ENCODE data around the gene ADGRB2.

The ADGRB2 gene

DNA sequence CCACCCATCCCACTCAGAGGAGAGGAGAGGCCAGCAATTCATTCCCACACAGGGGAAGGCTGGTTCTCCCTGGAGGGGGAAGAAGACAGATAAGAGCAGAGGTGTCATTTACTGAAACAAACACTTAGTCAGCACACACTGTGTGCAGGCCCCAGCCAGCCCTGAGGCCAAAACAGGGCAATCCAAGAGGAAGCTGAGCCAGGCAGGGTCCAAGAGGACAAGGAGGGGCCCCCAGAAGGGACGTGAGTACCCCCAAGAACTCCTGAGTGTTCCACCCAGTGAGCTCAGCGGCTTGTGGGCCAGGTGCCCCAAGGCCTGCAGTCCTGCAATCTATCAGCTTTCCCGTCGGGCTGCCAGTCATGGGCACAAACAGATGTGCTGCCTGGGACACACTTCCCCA is 15.8 kb downstream of the ADGRB2 start:
- DNase-seq = no peak

DNA sequence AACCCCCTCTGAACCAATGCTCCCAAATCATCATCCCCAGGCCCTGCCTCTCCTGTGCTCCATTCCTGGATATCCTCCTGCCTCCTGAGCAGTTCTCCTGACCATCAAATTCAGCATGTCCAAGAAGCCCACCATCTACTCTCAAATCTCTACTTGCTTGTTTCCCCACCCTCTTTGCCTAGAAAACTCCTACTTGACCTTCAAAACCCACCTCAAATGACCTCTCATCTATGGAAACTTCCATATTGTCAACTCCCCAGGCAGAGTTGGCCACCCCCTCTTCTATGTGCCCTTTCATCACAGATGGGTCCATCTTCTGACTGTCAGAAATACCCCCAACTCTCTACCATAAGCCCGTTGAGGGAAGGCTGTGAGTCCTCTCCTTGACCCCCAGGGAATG is 16.8 kb downstream of the ADGRB2 start:
- DNase-seq = no peak

DNA sequence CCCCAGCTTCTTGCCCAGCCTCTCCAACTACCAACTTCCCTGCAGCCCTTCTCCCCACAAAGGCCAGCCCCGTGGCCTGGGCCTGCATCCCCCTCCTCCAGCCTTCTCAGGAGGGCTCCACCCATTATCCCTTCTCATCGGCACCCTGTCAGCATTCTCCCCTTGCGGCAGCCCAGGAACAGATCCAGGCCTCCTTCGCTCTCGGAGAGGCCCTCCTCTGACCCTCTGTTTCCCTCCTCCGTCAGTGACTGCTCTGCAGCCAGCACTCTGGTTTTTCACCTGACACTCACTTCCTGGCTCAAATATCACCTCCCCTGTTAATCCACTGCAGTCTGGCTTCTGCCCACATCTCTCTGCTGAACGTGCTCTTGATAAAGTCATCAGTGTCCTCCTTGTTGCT is 17.5 kb downstream of the ADGRB2 start:
- peak; percentile 51 for DNase-seq

DNA sequence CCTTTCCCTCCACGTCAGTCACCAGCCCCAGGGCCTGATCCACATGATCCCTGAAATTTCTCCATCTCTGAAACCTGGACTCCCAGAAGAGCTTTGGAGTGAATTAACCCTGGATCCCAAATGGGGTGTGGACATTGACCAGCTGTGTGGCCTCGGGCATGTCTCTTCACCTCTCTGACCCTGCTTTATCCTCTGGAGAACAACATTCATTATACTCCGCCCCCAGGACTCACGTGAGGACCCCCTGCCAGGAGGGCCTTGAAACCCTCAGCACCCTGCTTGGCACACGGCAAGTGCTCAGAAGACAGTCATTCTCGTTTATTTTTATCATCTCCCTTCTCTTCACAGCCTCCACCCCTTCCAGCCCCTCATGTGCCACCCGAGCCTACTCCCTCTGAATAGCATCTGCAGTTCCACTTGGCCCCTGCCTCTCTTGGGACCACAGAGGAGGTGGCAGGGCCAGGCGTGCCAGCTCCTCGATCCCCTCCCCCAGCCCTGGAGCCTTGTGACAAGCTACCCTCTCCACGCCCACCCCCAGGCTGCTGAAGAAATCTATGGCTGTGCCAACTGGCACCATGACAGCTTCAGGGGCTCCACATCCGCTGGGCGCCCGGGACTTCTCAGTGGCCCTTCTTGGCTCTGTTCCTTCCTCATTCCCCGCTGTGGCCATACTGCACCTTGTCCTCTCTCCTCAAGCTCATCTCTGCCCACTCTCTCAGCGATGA is 18.0 kb downstream of the ADGRB2 start:
- DNase-seq = peak; percentile 82

DNA sequence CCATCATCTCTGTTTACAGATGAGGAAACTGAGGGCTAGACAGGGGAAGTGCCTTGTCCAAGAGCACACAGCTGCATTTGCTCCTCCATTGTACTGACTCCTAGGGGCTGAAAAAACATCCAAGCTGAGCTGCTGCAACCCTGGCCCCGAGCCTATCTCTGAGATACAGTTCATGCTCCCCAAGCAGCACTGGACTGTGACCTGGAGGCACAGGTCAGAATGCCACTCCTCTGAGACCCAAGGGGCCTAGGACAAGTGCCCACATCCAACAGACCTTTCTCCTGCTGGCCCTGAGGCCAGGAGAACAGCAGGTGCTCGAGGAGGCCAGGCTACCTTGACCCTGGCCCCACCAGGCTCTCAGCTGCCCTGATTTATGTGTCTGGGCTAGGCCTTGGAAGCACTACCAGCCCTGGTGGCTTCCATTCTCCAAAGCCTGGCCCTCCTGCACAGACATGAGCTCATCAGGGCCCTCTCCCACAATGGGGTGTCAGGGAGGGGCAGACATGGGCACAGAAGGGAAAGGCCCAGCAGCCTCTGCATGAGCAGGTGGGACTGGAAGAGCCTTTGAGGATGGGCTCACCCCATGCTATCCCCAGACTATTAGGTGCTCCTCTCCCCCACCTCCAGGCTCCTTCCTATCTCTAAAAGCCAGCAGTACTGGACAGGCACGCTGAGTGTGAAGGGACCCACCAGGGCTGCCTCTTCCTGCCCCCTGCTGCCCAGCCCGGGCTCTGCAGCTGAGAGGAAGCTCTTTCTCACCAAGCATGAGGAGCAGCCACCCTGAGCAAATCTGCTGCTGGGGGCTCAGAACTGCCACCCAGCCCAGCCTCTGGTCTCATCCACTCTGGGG is 18.8 kb downstream of the ADGRB2 start:
- DNase-seq = no peak

DNA sequence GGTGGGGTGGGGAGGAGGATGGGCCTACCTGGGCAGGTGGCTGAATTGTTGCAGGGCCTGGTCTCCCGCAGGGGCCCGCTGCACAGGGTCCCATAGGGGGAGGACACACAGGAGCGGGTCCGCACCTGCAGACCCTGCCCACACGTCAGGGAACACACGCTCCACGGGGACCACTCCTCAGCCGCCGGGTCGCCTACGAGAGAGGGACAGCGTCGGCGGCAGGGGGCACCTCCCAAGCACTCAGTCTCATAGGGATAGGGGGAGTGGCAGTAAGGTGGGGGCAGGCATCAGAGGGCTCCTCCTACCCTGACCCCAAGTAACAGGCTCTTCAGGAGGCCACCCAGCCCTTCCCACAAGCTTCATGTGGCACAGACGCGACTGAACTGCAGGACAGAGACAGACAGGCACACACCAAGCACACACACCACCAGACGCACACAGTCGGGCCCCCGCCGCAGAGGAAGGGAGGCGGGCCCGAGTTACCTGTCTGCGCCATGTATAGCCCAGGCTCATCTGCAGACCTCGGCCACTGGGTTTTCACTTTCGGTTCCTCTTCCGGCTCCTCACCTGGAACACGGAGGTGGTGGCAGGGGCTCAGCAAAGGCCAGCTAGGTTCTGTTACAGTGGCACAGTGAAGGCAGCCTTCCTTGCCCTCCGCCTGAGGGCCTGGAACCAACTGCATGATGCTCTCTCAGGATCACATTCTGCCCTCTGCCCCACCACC is 19.8 kb downstream of the ADGRB2 start:
- DNase-seq = no peak

DNA sequence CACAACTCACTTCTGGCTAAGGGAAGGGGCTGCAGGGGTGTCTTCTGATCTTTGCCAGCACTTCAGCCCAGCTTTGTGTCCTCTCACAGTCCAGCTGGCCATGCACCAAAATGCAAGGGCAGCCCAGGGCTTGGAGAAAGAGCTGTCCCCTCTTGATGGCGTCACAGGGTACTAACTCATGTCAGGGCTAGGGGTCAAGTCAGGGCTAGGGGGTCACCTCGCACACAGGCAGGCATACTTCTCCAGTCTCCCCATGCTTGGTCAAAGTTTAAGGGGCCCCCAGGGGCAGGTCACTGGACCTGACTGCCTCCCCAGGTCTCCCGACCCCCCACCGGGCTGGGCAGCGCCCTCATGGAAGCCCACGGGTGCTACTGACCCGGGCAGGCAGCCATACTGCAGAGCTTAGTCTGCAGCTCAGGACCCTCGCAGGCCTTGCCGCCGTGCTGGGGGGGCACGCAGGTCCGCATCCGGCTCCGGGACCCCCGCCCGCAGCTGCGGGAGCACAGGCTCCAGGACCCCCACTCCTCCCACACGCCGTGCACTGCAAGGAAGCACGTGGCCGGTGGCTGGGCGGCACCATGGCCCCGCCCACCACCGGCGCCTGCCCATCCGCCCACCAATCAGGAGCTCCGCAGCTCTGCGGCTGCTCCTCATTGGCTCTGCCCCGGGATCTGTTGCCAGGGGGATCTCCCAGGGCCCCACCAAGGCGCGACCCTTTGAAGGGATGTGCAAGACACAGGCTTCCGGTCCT is 21.5 kb downstream of the ADGRB2 start:
- DNase-seq = no peak

DNA sequence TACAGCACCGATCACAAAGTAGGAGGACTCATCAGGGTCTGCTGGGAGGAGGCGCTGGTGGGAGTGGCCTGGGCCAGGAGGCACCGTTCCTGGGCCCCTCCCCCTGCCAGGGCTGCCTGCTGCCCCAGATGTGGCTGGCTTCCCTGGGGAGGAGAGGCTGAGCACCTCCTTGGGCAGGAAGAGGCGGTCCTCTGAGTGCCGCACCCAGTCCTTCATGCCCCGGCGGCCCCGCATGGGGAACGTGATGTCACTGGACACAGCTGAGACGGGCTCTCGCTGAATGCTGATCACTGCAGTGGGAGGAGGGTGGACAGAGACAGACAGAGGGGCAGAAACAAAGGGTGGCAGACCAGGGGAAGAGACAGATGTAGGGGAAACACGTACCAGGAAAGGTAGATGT is 24.8 kb downstream of the ADGRB2 start:
- DNase-seq = no peak

DNA sequence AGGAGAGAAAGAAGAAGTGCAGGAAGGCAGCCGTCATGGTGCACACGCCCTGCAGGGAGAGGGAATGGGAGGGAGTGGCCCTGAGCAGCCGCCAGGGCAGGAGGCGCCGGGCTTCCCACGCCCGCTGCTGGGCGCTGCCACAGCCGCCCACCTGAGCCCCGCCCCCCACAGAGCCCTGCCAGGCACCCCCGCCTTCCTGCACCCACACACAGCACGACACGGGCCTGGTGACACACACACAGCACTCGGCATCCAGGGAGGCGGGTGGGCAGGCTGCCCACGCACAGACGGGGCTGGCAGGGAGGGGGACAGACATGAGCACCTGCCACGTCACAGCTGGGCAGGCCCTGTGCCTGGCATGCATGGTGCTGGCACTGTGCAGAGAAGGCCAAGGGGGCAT is 27.5 kb downstream of the ADGRB2 start:
- DNase-seq = no peak

DNA sequence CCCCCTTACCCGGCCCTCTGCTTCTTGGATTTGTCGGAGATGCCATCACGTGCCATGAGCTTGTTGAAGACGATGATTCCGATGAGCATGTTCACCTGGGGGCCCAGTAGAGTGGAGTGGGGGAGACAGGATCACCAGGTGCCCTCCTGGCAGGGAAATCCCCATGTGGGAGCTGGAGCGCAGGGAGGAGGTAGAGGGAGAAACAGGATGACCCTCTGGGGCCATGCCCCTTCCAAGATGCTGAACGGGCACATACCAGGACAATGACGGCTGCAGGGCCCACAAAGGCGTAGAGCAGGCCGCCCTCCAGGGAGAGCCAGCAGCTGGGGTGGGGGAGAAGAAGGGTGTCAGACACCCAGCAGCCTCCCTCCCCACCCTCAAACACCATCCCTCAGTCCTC is 28.6 kb downstream of the ADGRB2 start:
- DNase-seq = no peak

DNA sequence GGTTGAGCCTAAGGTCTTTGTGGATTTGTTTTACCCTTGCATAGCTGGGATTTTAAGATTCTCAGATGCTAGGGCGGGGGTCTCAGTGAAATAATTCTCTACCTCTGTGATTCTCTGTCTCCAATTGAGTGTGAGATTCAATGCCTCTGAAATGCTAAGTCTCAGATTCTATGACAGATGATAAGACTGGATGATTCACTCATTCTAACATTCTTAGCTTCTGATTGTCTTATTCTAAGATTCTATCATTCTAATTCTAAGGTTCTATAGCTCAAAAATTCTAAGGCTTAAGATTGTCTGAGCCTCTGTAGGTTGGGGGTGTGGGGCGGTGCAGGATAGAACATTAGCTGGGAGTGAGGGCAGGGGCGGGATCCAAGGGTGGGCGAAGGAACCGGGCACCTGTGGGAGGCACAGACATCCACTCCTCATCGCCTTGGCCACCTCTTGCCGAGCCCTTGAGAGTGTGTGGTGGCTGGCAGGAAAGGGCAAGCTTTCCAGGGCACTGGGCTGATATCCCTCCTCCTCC is 29.5 kb downstream of the ADGRB2 start:
- DNase-seq = no peak

DNA sequence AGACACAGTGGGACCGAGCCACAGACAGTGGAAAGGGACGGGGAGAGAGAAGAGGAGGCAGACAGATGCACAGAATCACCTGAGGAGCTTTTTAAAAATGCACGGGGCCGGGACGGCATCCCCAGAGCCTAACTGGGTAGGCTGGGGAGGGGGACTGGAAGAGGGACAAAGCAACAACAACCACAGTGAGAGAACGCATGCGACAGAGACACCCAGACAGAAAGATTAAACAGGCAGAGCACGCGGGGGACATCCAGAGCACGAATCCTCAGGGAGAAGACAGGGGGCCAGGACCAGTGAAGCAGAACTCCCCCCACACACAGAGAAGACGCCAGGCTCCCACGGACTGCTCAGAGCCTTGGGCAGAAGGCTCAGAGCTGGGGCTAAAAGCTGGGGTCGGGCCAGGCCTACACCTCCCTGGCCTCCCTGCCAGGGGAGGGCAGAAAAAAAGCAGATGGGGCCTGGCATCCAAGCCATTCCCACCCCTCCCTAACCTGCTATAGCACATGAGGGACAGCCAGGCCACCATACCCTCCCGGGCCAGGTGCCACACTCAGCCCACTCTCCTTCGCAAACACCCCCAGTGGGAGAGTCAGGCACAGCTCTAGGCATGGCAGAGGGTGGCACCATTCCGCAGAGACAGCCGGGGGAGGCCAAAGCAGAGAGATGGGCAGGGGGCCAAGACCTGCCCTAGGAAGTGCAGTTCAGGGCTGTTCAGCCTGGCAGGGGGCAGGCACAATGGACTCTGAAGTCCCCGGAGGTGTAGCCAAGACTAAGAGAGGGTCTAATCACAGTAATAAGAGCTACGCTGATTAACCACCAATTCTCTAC is 30.5 kb downstream of the ADGRB2 start:
- peak; percentile 31 for DNase-seq

DNA sequence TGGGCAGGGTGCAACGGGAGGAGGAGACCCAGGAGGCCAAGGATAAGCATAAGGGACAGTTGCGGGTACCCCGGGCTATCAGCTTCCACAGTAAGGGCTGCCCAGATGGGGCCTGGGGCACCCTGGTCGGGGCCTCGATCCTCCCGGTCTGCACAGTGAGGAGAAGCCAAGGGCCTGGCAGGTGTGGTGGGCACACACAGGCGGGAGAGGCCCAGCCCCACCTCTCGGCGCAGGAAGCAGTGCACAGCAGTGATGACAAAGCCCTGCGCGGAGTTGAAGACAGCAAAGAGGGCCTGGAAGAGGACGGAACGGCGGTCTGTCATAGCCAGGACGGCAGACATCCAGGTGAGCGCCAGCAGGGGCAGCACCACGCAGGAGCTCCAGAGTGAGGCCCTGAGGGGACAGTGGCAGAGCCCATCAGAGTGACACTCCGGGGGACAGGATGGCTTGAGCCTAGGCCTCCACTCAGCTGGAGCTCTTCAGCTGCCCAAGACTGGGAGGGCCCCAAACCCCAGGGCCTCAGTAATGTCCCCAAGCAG is 31.3 kb downstream of the ADGRB2 start:
- no peak for DNase-seq

DNA sequence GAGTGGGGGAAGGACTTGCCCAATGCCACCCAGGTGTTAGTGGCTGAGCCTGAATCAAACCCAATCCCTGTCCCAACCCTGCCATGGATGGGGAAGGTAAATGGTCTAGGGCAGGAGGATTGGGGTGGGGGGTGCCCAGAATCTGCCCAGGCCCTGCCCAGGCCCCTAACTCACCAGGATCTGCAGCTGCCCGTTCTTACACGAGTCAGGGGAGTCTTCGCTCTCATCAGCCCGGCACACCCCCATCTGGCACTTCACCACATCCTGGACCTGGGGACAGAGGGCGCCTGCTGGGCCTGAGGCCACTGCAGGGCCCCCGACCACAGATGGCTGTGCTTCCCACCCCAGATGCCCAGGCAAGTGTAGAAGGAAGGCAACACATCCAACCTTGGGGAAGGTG is 31.8 kb downstream of the ADGRB2 start:
- DNase-seq = no peak

DNA sequence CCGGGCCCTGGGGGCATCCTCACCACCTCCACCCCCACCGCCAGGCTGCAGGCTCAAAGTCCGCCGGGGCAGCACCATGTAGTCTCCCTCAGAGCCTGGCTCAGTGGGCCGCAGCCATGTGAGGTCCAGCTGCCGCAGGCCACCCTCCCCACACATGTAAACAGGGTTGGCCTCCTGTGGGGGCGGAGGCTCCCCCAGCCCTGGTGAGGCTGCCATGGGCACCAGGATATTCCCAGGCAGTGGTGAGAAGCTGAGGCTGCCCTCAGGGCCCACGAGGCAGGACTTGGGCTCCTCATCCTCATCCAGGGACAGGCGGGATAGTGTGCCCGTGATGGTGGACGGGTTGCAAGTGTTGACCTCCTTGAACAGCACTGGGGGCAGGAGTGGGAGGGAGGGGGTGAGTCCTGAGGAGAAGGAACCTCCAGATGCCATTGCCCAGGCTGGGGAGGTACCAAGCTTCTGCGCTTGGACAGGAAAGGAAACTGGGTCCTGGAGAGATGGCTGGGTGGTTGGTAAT is 33.0 kb downstream of the ADGRB2 start:
- no peak for DNase-seq

DNA sequence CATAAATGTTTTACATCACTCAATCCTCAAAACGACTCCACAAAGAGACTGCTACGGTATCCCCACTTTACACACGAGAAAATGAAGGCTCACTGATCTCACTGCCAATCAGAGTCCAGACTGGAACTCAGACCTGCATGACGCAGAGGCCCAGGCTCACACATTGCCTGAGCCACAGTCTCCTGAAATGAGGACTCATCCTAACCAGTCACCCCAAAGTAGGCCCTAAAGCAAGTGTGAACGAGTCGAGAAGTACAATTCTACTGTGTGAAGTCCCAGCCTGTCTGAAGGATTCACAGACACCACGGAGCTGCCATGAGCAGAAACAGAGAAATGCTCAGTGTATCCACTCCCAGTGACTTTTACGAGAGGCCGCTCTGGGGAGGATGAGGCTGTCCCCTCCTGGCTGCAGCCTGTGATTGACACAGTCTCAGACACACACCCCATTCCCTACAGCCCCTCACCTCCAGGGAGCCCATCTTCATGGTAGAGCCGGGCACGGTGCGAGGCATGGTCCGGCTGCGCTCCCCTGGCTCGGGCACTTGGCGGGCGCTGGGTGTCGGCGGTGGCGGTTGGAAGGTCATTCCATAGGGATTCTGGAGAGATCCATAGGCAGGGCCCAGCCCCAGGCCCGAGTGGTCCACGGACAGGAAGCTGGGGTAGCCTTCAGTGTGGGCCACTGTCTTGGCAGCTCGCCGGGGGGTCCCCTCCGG is 33.6 kb downstream of the ADGRB2 start:
- DNase-seq = no peak

DNA sequence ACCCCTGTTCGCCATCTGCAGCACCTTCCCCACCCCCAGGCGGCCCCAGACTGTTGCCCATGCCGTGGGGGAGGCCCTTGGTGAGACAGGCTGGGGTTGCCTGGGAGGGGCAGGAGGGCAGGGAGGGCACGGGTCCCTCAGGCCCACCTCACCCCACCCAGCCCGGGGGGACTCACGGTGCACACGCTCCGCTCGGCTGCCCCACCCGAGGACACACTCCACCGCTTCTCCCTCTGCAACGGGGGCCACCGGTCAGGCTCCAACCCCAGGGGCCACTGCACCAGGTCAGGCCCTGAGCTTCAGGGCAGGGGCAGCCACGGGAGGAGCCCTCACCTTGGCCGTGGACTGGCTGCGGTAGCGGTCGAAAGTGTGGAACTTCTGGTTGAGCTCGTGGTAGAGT is 36.3 kb downstream of the ADGRB2 start:
- no peak for DNase-seq

DNA sequence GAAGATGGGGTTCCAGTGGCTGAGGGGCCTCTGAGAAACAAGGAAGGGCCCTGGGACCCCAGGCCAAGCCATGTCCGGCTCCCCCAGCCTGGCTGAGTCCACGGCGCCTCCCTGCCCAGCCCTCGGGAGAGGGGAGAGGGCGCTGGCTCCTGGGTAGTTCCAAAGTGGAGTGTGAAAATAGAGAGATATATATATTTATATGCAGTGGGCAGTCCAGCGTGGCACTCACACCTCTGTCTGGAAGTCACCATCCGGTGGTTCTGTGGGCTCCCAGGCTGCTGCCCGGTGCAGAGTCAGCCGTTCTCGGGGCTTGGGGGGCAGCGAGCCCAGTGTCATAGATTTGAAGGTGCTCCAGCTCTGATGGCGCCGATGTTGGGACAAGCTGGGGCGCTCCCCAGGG is 36.9 kb downstream of the ADGRB2 start:
- DNase-seq = no peak

DNA sequence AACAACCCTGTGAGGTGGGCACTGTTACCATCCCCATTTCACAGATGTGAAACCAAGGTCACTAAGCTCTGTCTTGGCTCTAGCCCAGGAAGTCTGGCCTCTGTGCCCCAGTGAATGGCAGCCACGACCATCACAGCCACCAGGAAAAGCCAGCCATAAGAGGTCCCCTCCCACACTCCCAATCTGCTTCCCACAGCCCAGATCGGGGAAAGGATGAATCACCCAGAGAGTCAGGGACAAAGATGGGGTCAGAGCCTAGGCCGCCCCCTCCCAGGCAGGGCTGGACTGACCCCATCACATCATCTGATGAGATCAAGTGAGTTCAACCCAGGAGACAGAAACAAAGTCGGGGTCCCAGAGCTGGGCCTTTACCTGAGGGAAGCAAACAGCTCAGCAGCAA is 37.4 kb downstream of the ADGRB2 start:
- DNase-seq = no peak

DNA sequence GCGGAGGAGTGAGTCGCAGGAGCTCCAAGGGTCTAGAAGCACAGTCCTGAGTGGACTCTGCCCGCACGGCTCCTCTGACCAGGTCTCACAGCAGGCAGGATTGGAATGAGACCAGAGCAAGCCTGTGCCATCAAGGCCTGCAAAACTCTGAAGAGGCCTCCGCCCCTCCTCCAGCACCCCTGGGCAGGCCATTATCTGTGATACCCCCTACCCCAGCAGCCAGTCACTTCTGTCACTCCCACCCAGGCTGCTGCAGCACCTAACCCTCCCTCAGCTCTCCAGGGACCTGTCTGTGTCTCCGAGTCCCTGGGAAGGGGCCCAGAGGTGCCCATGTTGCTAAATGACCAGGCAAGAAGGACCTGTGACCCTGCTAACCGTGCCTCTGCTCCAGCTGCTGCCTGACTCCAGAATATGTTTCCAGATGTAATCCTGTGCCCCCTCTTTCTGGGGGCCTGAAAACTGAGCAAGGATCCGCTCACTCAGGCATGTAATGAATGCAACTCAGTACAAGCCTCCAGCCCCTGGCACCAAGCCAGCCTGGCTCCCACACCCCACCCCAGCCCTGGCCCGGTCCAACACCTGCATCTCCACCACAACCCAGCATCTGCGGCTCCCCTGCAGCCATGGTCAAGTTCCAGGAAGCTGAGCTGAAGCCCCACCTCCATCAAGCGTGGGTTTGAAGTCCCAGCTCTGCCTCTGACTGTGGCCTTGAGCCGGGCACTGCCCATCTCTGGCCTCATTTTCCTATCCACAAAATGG is 38.2 kb downstream of the ADGRB2 start:
- peak; percentile 62 for DNase-seq
